ENCODE measurements around the gene DOCK4. TPM values are rescaled to one million over a fixed set of nuclear protein-coding genes. Genes with fewer than 3 reads are reported as not detected.

The DOCK4 gene
- total and polyA plus RNA-seq, 10 of the 15 experiments (the other 5 are each of a cell fraction or from before 2014, with no cell fraction given): 0.03 to 0.73 (median 0.38) TPM

DNA sequence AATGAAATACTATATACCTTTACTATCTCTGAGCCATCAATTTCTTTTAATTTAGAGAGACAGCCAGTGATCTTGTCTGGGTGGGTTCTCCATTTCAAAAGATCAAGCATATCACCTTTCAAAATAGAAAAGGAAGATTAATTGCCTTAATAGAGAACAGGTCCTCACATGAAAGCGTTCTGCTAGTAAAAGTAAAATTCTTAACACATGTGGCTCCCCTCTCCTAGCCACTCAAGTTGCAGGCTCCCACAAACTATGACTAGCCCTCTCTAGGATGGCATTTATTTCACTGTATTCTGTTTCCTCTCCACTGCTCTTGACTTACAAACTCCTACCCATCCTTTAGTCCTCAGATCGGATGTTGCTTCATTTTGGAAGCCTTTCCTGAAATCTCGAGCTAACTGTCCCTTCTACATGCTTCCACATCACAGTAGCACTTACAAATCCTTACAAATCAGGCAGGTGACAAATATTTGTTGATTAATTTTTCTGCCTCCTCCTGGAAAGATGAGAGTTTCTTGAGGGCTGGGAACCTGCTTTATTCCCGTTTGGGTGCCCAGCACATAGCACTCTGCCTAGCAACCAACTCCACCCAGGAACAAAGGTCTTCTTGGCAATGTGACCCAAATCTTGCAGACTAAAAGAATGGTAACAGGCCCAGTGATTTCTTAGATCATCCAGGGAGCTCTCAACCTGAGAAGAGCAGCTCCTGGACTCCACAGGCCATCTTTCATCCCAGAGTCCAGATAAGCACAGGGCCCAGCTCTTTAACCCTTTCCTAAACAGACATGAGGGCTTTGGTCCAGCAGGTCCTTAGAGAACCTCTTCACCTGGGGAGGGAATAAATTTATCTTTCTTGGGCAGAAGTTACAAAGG, 333.5 kb downstream of the DOCK4 start:
- H3K4me2 ChIP-seq (ENCODE audit: control insufficient read depth, insufficient read depth): no peak overlapping the region
- no peaks in the 10 kb centered on the region for H3K79me2 ChIP-seq (ENCODE audit: control insufficient read depth, insufficient read depth, low read length)
- ATAC-seq (no peak), DNase-seq (ENCODE audit: low read depth, low spot score) (no peak), FAIRE-seq (no peak)
- no peak overlapping the region for H3K9ac ChIP-seq (ENCODE audit: control insufficient read depth, insufficient read depth, low read length)
- no peak for TF ChIP-seq ZNF217 (IDR thresholded peaks at IDR 0.05)
- RAD21 ChIA-PET (ENCODE audit: unreplicated experiment): no interaction called here
- no TSS peak for BruUV-seq (replicated peaks)
- WGBS (ENCODE audit: insufficient coverage, insufficient replicate concordance, low lambda C conversion rate, missing lambda C conversion rate): 66% methylated on average over 4 of the region's 4 CpGs
- POLR2A ChIA-PET: no interaction called here
- no peak overlapping the region for H3K27ac ChIP-seq (ENCODE audit: control insufficient read depth, insufficient read depth)
- no peaks in the 10 kb centered on the region for H3K9me3 ChIP-seq (replicated peaks; ENCODE audit: control insufficient read depth, insufficient read depth, low read length)
- H4K20me1 ChIP-seq (ENCODE audit: control insufficient read depth, insufficient read depth): no peaks in the 10 kb centered on the region
- intact Hi-C loops (cut with micrococcal nuclease; ENCODE audit: unreplicated experiment): no loop called here
- CTCF ChIA-PET: no interaction called here
- no peak overlapping the region for H3K4me3 ChIP-seq
- no peaks in the 10 kb centered on the region for H3K36me3 ChIP-seq (ENCODE audit: control insufficient read depth in 2 of 2, insufficient read depth in 2 of 2, low read length in 1 of 2)
- no peaks in the 10 kb centered on the region for H3K4me1 ChIP-seq (ENCODE audit: control insufficient read depth, insufficient read depth, low read length)
- in situ Hi-C loops (cut with MboI): no loop called here
- no peaks in the 10 kb centered on the region for H3K27me3 ChIP-seq (replicated peaks in 1 of 2; ENCODE audit: control insufficient read depth in 2 of 2, insufficient read depth in 2 of 2, low read length in 1 of 2)
- no peak overlapping the region for H2AFZ ChIP-seq (ENCODE audit: control insufficient read depth, low read depth, low read length)
- SMC1A ChIA-PET (ENCODE audit: uncharacterized antibody, unreplicated experiment): no interaction called here

DNA sequence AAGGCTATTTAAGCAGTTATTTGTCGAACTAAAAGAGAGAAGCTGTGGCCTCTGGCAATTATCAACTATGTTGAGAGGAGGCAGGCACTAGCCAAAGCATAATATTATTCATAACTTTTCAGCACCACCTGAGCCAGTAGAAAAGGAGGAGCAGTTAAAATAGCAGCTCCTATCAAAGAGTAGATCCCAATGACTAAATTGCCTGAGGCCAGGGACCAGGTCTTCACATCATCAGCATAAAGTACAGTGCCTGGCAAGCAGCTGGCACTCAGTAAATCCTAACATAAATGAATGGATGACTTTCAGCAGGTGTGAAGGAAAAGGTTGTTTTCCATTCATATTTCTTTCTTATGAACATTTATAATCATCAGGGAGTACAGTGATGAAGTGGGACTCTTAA, 334.9 kb downstream of the DOCK4 start:
- ChIA-PET SMC1A (ENCODE audit: uncharacterized antibody, unreplicated experiment) (no interaction called here), POLR2A (no interaction called here), CTCF (interaction anchor here (0.7 kb wide), 1 partner anchor 16 kb away, joined by 3 read pairs; no protein-coding TSS in a partner anchor), RAD21 (ENCODE audit: unreplicated experiment) (no interaction called here)
- H3K9ac ChIP-seq (ENCODE audit: control insufficient read depth, insufficient read depth, low read length): no peak overlapping the region
- DNase-seq (ENCODE audit: low read depth, low spot score) (no peak), ATAC-seq (no peak), FAIRE-seq (no peak)
- H4K20me1 ChIP-seq (ENCODE audit: control insufficient read depth, insufficient read depth): no peaks in the 10 kb centered on the region
- intact Hi-C loops (cut with micrococcal nuclease; ENCODE audit: unreplicated experiment) (no loop called here), in situ Hi-C loops (cut with MboI) (no loop called here)
- 22% methylated on average over 1 of the region's 1 CpG for WGBS (ENCODE audit: insufficient coverage, insufficient replicate concordance, low lambda C conversion rate, missing lambda C conversion rate)
- H3K36me3 ChIP-seq (ENCODE audit: control insufficient read depth in 2 of 2, insufficient read depth in 2 of 2, low read length in 1 of 2): no peaks in the 10 kb centered on the region
- H3K27ac ChIP-seq (ENCODE audit: control insufficient read depth, insufficient read depth): no peak overlapping the region
- no TSS peak for BruUV-seq (replicated peaks)
- no peaks in the 10 kb centered on the region for H3K27me3 ChIP-seq (replicated peaks in 1 of 2; ENCODE audit: control insufficient read depth in 2 of 2, insufficient read depth in 2 of 2, low read length in 1 of 2)
- no peak overlapping the region for H3K4me2 ChIP-seq (ENCODE audit: control insufficient read depth, insufficient read depth)
- no peaks in the 10 kb centered on the region for H3K79me2 ChIP-seq (ENCODE audit: control insufficient read depth, insufficient read depth, low read length)
- no peak overlapping the region for H3K4me3 ChIP-seq
- no peaks in the 10 kb centered on the region for H3K4me1 ChIP-seq (ENCODE audit: control insufficient read depth, insufficient read depth, low read length)
- H3K9me3 ChIP-seq (replicated peaks; ENCODE audit: control insufficient read depth, insufficient read depth, low read length): no peaks in the 10 kb centered on the region
- H2AFZ ChIP-seq (ENCODE audit: control insufficient read depth, low read depth, low read length): no peak overlapping the region
- TF ChIP-seq, protein P1, sequence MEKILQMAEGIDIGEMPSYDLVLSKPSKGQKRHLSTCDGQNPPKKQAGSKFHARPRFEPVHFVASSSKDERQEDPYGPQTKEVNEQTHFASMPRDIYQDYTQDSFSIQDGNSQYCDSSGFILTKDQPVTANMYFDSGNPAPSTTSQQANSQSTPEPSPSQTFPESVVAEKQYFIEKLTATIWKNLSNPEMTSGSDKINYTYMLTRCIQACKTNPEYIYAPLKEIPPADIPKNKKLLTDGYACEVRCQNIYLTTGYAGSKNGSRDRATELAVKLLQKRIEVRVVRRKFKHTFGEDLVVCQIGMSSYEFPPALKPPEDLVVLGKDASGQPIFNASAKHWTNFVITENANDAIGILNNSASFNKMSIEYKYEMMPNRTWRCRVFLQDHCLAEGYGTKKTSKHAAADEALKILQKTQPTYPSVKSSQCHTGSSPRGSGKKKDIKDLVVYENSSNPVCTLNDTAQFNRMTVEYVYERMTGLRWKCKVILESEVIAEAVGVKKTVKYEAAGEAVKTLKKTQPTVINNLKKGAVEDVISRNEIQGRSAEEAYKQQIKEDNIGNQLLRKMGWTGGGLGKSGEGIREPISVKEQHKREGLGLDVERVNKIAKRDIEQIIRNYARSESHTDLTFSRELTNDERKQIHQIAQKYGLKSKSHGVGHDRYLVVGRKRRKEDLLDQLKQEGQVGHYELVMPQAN (conservative IDR thresholded peaks at IDR 0.05): no peak
- TF ChIP-seq, protein P2, sequence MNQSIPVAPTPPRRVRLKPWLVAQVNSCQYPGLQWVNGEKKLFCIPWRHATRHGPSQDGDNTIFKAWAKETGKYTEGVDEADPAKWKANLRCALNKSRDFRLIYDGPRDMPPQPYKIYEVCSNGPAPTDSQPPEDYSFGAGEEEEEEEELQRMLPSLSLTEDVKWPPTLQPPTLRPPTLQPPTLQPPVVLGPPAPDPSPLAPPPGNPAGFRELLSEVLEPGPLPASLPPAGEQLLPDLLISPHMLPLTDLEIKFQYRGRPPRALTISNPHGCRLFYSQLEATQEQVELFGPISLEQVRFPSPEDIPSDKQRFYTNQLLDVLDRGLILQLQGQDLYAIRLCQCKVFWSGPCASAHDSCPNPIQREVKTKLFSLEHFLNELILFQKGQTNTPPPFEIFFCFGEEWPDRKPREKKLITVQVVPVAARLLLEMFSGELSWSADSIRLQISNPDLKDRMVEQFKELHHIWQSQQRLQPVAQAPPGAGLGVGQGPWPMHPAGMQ (IDR thresholded peaks at IDR 0.05; ENCODE audit: borderline replicate concordance): no peak
- no peak for TF ChIP-seq HDAC6 (IDR thresholded peaks at IDR 0.05; ENCODE audit: unreplicated experiment)
- no peak for TF ChIP-seq LARP7 (IDR thresholded peaks at IDR 0.05)
- TF ChIP-seq, protein P3, sequence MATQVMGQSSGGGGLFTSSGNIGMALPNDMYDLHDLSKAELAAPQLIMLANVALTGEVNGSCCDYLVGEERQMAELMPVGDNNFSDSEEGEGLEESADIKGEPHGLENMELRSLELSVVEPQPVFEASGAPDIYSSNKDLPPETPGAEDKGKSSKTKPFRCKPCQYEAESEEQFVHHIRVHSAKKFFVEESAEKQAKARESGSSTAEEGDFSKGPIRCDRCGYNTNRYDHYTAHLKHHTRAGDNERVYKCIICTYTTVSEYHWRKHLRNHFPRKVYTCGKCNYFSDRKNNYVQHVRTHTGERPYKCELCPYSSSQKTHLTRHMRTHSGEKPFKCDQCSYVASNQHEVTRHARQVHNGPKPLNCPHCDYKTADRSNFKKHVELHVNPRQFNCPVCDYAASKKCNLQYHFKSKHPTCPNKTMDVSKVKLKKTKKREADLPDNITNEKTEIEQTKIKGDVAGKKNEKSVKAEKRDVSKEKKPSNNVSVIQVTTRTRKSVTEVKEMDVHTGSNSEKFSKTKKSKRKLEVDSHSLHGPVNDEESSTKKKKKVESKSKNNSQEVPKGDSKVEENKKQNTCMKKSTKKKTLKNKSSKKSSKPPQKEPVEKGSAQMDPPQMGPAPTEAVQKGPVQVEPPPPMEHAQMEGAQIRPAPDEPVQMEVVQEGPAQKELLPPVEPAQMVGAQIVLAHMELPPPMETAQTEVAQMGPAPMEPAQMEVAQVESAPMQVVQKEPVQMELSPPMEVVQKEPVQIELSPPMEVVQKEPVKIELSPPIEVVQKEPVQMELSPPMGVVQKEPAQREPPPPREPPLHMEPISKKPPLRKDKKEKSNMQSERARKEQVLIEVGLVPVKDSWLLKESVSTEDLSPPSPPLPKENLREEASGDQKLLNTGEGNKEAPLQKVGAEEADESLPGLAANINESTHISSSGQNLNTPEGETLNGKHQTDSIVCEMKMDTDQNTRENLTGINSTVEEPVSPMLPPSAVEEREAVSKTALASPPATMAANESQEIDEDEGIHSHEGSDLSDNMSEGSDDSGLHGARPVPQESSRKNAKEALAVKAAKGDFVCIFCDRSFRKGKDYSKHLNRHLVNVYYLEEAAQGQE (IDR thresholded peaks at IDR 0.05; ENCODE audit: low read depth, low read length): no peak
- no peak for TF ChIP-seq SMARCA5 (IDR thresholded peaks at IDR 0.05)
- TF ChIP-seq NFIC (IDR thresholded peaks at IDR 0.05; ENCODE audit: low read depth, low read length): no peak
